HL-60 (cell line): ENCODE results near the gene ATP11A.

Experiments used
- CTCF ChIP-seq: IDR thresholded peaks from one replicate; pipeline ENCODE4 v1.5.1; 2011; ENCODE audit warnings: low read length, control low read depth, inconsistent platforms; ENCODE audit not compliant: insufficient read depth
- GABPA ChIP-seq: IDR thresholded peaks from 2 replicates; pipeline ENCODE4 v1.6.1; 2012; ENCODE audit warnings: low read depth
- POLR2AphosphoS5 ChIP-seq: IDR thresholded peaks from 2 replicates; pipeline ENCODE4 v1.6.1; 2012; ENCODE audit warnings: low read depth
- SPI1 ChIP-seq: IDR thresholded peaks from 2 replicates; pipeline ENCODE4 v1.6.1; 2012; ENCODE audit warnings: low read depth, mild to moderate bottlenecking, borderline replicate concordance

GRCh38 chr13:112746044-112746443 is 56.2 kb downstream of the ATP11A start:
- TF ChIP-seq CTCF (no peak), SPI1 (no peak), POLR2AphosphoS5 (no peak), GABPA (no peak)
